ENCODE data around the gene NXN. TPM values are rescaled to one million over a fixed set of nuclear protein-coding genes. Genes with fewer than 3 reads are reported as not detected.
"Not testable (repeated sequence)": the region's sequence is repeated elsewhere in the genome, so short reads cannot be mapped to it uniquely, and the experiment has no call there.

Gene NXN
- total RNA-seq, 1 experiment from 2014 or later, result not detected

DNA sequence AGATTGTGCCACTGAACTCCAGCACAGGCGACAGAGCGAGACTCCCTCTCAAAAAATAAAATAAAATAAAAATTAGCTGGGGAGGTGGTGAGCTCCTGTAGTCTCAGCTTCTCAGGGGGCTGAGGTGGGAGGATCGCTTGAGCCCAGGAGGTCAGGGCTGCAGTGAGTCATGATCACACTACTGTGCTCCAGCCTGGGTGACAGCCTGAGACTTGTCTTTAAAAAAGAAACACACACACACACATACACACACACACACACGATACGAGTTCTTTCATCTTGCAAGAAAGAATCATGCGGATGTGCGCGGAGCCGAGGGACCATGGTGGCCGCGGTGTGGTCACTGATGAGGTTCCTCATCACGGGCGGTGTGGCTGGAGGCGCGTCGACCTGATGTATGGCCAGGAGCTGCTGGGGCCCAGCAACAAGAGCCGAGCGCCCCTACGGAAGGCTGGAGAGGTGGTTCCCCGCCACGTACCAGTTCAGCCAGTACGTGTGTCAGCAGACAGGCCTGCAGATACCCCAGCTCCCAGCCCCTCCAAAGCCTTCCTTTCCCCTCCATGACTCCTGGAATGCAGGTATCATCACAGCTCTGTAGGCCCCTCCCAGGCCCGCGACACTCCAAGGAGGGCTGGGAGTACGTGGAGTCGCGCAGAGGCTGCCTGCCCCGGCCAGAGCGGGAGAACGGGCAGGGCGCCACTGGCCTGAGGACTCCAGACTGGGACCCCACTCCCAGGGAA is 20.7 kb downstream of the NXN start:
- Histone ChIP-seq H3K4me1 (ENCODE audit: low read length) (no peaks in the 10 kb centered on the region), H3K4me2 (ENCODE audit: low read depth, low read length, poor library complexity, severe bottlenecking) (no peak overlapping the region), H2AFZ (ENCODE audit: low read length) (no peak overlapping the region), H3K9me3 (ENCODE audit: low read length) (no peaks in the 10 kb centered on the region), H3K9ac (ENCODE audit: low read length) (no peak overlapping the region), H3K27ac (ENCODE audit: low read length) (no peak overlapping the region), H4K20me1 (ENCODE audit: insufficient read depth, low read depth, low read length) (no peaks in the 10 kb centered on the region), H3K9me2 (replicated peaks; ENCODE audit: insufficient read depth, low read length) (no peaks in the 10 kb centered on the region), H3K36me3 (ENCODE audit: insufficient read depth, low read length) (no peaks in the 10 kb centered on the region), H3K79me2 (ENCODE audit: low read length) (no peaks in the 10 kb centered on the region), H3K4me3 (ENCODE audit: low read length) (no peak overlapping the region), H3K27me3 (ENCODE audit: low read length) (no peaks in the 10 kb centered on the region)
- DNase-seq, result no peak

- H3K4me2 ChIP-seq (ENCODE audit: low read depth, low read length, poor library complexity, severe bottlenecking), result no peak overlapping the region
- no peaks in the 10 kb centered on the region for H4K20me1 ChIP-seq (ENCODE audit: insufficient read depth, low read depth, low read length)
- DNase-seq, result no peak
Observed at GRCh38 chr17:957856-958421, 21.6 kb downstream of the NXN start.

GRCh38 chr17:956905-957304 is 22.7 kb downstream of the NXN start:
- Histone ChIP-seq H3K4me1 (ENCODE audit: low read length) (no peaks in the 10 kb centered on the region), H2AFZ (ENCODE audit: low read length) (no peak overlapping the region), H3K27me3 (ENCODE audit: low read length) (no peaks in the 10 kb centered on the region), H3K79me2 (ENCODE audit: low read length) (no peaks in the 10 kb centered on the region), H3K4me3 (ENCODE audit: low read length) (no peak overlapping the region), H3K9me3 (ENCODE audit: low read length) (no peaks in the 10 kb centered on the region), H3K36me3 (ENCODE audit: insufficient read depth, low read length) (no peaks in the 10 kb centered on the region), H4K20me1 (ENCODE audit: insufficient read depth, low read depth, low read length) (no peaks in the 10 kb centered on the region), H3K4me2 (ENCODE audit: low read depth, low read length, poor library complexity, severe bottlenecking) (no peak overlapping the region), H3K27ac (ENCODE audit: low read length) (no peak overlapping the region), H3K9me2 (replicated peaks; ENCODE audit: insufficient read depth, low read length) (no peaks in the 10 kb centered on the region), H3K9ac (ENCODE audit: low read length) (no peak overlapping the region)
- no peak for DNase-seq

More at GRCh38 chr17:957856-958421, 21.6 kb downstream of the NXN start:
- H3K79me2 ChIP-seq (ENCODE audit: low read length), result no peaks in the 10 kb centered on the region
- H3K27ac ChIP-seq (ENCODE audit: low read length), result no peak overlapping the region
- no peak overlapping the region for H3K4me3 ChIP-seq (ENCODE audit: low read length)
- no peak overlapping the region for H2AFZ ChIP-seq (ENCODE audit: low read length)
- no peak overlapping the region for H3K9ac ChIP-seq (ENCODE audit: low read length)
- H3K27me3 ChIP-seq (ENCODE audit: low read length), result no peaks in the 10 kb centered on the region
- H3K9me3 ChIP-seq (ENCODE audit: low read length), result no peaks in the 10 kb centered on the region
- H3K36me3 ChIP-seq (ENCODE audit: insufficient read depth, low read length), result no peaks in the 10 kb centered on the region
- H3K9me2 ChIP-seq (replicated peaks; ENCODE audit: insufficient read depth, low read length), result no peaks in the 10 kb centered on the region
- H3K4me1 ChIP-seq (ENCODE audit: low read length), result no peaks in the 10 kb centered on the region

GRCh38 chr17:954431-955164 is 25.0 kb downstream of the NXN start:
- H3K9ac ChIP-seq (ENCODE audit: low read length), result no peak overlapping the region
- no peak for DNase-seq

GRCh38 chr17:953767-954166 is 25.8 kb downstream of the NXN start:
- H3K4me3 ChIP-seq (ENCODE audit: low read length), result no peak overlapping the region
- H3K4me2 ChIP-seq (ENCODE audit: low read depth, low read length, poor library complexity, severe bottlenecking), result no peak overlapping the region
- H3K27me3 ChIP-seq (ENCODE audit: low read length), result no peaks in the 10 kb centered on the region
- H2AFZ ChIP-seq (ENCODE audit: low read length), result no peak overlapping the region
- no peaks in the 10 kb centered on the region for H3K79me2 ChIP-seq (ENCODE audit: low read length)
- no peaks in the 10 kb centered on the region for H3K4me1 ChIP-seq (ENCODE audit: low read length)
- H3K36me3 ChIP-seq (ENCODE audit: insufficient read depth, low read length), result no peaks in the 10 kb centered on the region
- no peaks in the 10 kb centered on the region for H3K9me2 ChIP-seq (replicated peaks; ENCODE audit: insufficient read depth, low read length)
- no peak overlapping the region for H3K9ac ChIP-seq (ENCODE audit: low read length)
- no peak for DNase-seq
- no peak overlapping the region for H3K27ac ChIP-seq (ENCODE audit: low read length)
- peaks cover 3% of the 10 kb centered on the region; the same call in 1 of the 2 replicates for H3K9me3 ChIP-seq (ENCODE audit: low read length)
- no peaks in the 10 kb centered on the region for H4K20me1 ChIP-seq (ENCODE audit: insufficient read depth, low read depth, low read length)

More at GRCh38 chr17:954431-955164, 25.0 kb downstream of the NXN start:
- Histone ChIP-seq H3K79me2 (ENCODE audit: low read length) (no peaks in the 10 kb centered on the region), H4K20me1 (ENCODE audit: insufficient read depth, low read depth, low read length) (no peaks in the 10 kb centered on the region), H3K27ac (ENCODE audit: low read length) (no peak overlapping the region), H3K27me3 (ENCODE audit: low read length) (no peaks in the 10 kb centered on the region), H3K9me3 (ENCODE audit: low read length) (peaks cover 3% of the 10 kb centered on the region; the same call in 1 of the 2 replicates), H3K4me1 (ENCODE audit: low read length) (no peaks in the 10 kb centered on the region), H3K9me2 (replicated peaks; ENCODE audit: insufficient read depth, low read length) (no peaks in the 10 kb centered on the region), H3K4me2 (ENCODE audit: low read depth, low read length, poor library complexity, severe bottlenecking) (no peak overlapping the region), H2AFZ (ENCODE audit: low read length) (no peak overlapping the region), H3K36me3 (ENCODE audit: insufficient read depth, low read length) (no peaks in the 10 kb centered on the region), H3K4me3 (ENCODE audit: low read length) (no peak overlapping the region)

DNA sequence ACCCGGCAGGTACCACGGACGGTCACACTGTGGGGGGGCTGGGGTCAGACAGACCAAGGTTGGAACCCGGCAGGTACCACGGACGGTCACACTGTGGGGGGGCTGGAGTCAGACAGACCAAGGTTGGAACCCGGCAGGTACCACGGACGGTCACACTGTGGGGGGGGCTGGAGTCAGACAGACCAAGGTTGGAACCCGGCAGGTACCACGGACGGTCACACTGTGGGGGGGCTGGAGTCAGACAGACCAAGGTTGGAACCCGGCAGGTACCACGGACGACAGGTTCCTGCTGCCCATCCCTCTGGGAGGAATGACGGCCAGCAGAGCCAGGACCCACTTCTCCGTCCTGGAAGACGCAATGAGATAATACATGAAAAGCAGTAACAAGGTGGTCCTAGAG is 27.0 kb downstream of the NXN start:
- not testable (repeated sequence) for H3K9ac ChIP-seq (ENCODE audit: low read length); H3K4me2 ChIP-seq (ENCODE audit: low read depth, low read length, poor library complexity, severe bottlenecking); H3K27me3 ChIP-seq (ENCODE audit: low read length); H3K4me3 ChIP-seq (ENCODE audit: low read length); H3K9me3 ChIP-seq (ENCODE audit: low read length); H2AFZ ChIP-seq (ENCODE audit: low read length); H3K27ac ChIP-seq (ENCODE audit: low read length); DNase-seq; H3K9me2 ChIP-seq (replicated peaks; ENCODE audit: insufficient read depth, low read length); H4K20me1 ChIP-seq (ENCODE audit: insufficient read depth, low read depth, low read length); H3K4me1 ChIP-seq (ENCODE audit: low read length); H3K79me2 ChIP-seq (ENCODE audit: low read length); H3K36me3 ChIP-seq (ENCODE audit: insufficient read depth, low read length)

DNA sequence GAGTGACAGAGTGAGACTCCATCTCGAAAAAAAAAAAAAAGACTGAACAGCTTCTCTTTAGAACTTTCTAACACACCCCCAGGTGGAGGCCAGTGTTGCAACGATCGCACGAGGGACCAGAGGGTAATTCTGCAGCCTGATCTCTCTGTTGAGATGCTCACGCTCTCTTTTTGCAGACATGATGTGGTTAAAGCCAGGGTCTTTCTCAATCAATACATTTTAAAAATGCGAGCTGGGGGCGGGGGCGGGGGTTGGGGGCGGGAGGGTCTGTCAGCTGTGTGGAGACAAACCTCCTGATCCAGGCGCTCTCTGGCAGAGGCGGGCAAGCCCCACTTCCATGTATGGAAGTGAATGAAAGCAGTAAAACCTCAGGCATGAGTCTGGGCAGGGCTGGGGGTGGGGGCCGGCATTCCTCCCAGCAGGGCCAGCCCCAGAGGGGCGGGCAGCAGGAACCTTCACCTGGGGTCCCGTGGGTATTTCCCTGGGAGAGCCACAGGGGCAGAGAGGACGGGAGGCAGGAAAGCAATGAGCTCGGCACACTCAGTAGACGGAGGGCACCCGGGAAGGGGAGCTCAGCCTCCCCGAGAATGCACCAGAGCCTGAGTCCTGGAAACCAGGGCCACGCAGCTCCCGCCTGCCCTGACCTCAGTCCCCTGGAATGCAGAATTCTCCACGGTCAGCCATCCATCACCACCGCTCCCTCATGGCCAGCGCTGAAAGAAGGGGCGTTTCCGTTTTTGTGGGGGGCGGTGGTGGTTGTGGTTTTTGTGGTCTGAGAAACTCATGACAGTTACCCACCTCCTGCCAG is 28.0 kb downstream of the NXN start:
- H3K27me3 ChIP-seq (ENCODE audit: low read length), result no peaks in the 10 kb centered on the region
- no peaks in the 10 kb centered on the region for H3K4me1 ChIP-seq (ENCODE audit: low read length)
- no peaks in the 10 kb centered on the region for H3K36me3 ChIP-seq (ENCODE audit: insufficient read depth, low read length)
- H3K9ac ChIP-seq (ENCODE audit: low read length), result no peak overlapping the region
- peaks cover 3% of the 10 kb centered on the region; the same call in 1 of the 2 replicates for H3K9me3 ChIP-seq (ENCODE audit: low read length)
- DNase-seq, result no peak
- no peak overlapping the region for H3K4me2 ChIP-seq (ENCODE audit: low read depth, low read length, poor library complexity, severe bottlenecking)
- no peak overlapping the region for H3K4me3 ChIP-seq (ENCODE audit: low read length)
- no peak overlapping the region for H2AFZ ChIP-seq (ENCODE audit: low read length)
- H3K27ac ChIP-seq (ENCODE audit: low read length), result no peak overlapping the region
- H4K20me1 ChIP-seq (ENCODE audit: insufficient read depth, low read depth, low read length), result no peaks in the 10 kb centered on the region
- no peaks in the 10 kb centered on the region for H3K9me2 ChIP-seq (replicated peaks; ENCODE audit: insufficient read depth, low read length)
- H3K79me2 ChIP-seq (ENCODE audit: low read length), result no peaks in the 10 kb centered on the region
